HFFc6 (cell line): ENCODE results near the gene IRS2. TPM values are rescaled to one million over a fixed set of nuclear protein-coding genes. Genes with fewer than 3 reads are reported as not detected.

ENCODE experiments used
- DNase-seq: peaks from one replicate; pipeline ENCODE4 v3.0.0-alpha.2; 2018
- H3K27ac Mint-ChIP-seq: 2 replicates; pipeline ENCODE4 v1.8.0; 2020; ENCODE audit warnings: mild to moderate bottlenecking, mixed read lengths
- H3K27me3 Mint-ChIP-seq: 2 replicates; pipeline ENCODE4 v1.8.0; 2021; ENCODE audit warnings: mild to moderate bottlenecking, moderate library complexity, mixed read lengths; ENCODE audit not compliant: insufficient read depth
- H3K36me3 Mint-ChIP-seq: 2 replicates; pipeline ENCODE4 v1.8.0; 2021; ENCODE audit warnings: low read depth, mixed read lengths
- H3K4me1 Mint-ChIP-seq: 2 replicates; pipeline ENCODE4 v1.8.0; 2020; ENCODE audit warnings: low read depth, mixed read lengths
- H3K4me3 Mint-ChIP-seq: 2 replicates; pipeline ENCODE4 v1.8.0; 2020; ENCODE audit warnings: mild to moderate bottlenecking, moderate library complexity, mixed read lengths
- H3K9me3 Mint-ChIP-seq: 2 replicates; pipeline ENCODE4 v1.8.0; 2020; ENCODE audit warnings: mild to moderate bottlenecking, mixed read lengths
- total RNA-seq, 6 experiments: library from RNA; stranded (reverse); fragmentation: NEBNext Ultra II Directional; extraction: Animal tissue kit (Norgen Biotek cat#: 25700); gene quantifications; 2 replicates in 1 of 6; 3 replicates in 5 of 6; pipeline ENCODE4 v1.2.3, GENCODE V29; 2021
- TF ChIP-seq, protein P1 (sequence below): fragments of 200-600 bp; sonication (generic); IDR thresholded peaks from 2 replicates; pipeline ENCODE4 v1.5.0; 2021; ENCODE audit warnings: antibody characterized with exemption, mild to moderate bottlenecking

Gene IRS2
- total RNA-seq, 6 experiments from 2014 or later = 5.2 to 11.1 (median 5.5) TPM

DNA sequence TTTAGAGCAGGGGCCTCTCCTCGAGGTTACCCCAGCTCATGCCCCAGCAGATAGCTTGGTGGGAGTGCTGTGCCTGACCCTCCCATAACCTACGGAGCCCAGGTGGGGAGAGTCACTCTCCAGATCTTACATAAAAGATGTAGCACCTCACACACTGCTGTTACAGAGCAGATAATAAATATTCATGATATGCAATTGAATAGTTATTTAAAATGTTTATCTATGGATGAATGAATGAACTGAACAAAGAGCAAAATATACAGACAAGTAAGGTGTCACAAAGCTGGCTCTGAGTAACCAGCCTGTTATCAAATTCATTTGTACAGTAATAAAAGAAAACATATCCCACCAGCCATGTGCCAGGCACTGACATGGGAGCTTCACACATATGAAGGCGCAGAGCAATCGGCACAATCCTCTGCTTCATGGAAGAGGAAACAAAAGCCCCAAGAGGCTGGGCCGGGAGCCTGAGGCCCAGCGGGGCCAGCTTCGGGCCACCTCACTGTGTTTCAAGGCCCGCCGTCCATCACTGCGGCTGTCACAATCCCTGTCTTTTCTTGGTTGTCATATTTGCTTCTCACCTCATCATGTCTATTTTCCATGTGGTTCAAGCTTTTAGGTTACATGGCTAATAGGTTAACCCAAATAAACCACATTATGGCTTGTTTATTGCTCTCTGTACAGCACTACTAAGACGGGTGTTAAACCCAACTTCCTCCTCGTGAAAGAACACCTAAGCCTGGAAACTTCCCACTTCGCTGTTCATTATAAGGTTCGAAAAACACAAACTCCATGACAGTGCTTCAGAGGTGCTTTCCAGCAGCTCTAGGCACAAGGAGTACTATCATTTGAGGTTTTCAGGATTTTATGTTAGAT lies 78.4 kb downstream of the IRS2 start:
- Mint-ChIP-seq H3K4me3 (no peak overlapping the region), H3K27me3 (peaks cover 31% of the 10 kb centered on the region), H3K27ac (no peak overlapping the region), H3K36me3 (no peaks in the 10 kb centered on the region), H3K9me3 (no peaks in the 10 kb centered on the region), H3K4me1 (no peaks in the 10 kb centered on the region)
- no peak for DNase-seq
- TF ChIP-seq, protein P1, sequence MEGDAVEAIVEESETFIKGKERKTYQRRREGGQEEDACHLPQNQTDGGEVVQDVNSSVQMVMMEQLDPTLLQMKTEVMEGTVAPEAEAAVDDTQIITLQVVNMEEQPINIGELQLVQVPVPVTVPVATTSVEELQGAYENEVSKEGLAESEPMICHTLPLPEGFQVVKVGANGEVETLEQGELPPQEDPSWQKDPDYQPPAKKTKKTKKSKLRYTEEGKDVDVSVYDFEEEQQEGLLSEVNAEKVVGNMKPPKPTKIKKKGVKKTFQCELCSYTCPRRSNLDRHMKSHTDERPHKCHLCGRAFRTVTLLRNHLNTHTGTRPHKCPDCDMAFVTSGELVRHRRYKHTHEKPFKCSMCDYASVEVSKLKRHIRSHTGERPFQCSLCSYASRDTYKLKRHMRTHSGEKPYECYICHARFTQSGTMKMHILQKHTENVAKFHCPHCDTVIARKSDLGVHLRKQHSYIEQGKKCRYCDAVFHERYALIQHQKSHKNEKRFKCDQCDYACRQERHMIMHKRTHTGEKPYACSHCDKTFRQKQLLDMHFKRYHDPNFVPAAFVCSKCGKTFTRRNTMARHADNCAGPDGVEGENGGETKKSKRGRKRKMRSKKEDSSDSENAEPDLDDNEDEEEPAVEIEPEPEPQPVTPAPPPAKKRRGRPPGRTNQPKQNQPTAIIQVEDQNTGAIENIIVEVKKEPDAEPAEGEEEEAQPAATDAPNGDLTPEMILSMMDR = no peak

GRCh38 chr13:109707044-109707741 lies 79.2 kb downstream of the IRS2 start:
- H3K4me1 Mint-ChIP-seq = no peaks in the 10 kb centered on the region
- H3K27me3 Mint-ChIP-seq = peaks cover 33% of the 10 kb centered on the region
- no peak overlapping the region for H3K4me3 Mint-ChIP-seq
- TF ChIP-seq, protein P1 = no peak
- DNase-seq = no peak
- no peaks in the 10 kb centered on the region for H3K36me3 Mint-ChIP-seq
- no peak overlapping the region for H3K27ac Mint-ChIP-seq
- no peaks in the 10 kb centered on the region for H3K9me3 Mint-ChIP-seq

DNA sequence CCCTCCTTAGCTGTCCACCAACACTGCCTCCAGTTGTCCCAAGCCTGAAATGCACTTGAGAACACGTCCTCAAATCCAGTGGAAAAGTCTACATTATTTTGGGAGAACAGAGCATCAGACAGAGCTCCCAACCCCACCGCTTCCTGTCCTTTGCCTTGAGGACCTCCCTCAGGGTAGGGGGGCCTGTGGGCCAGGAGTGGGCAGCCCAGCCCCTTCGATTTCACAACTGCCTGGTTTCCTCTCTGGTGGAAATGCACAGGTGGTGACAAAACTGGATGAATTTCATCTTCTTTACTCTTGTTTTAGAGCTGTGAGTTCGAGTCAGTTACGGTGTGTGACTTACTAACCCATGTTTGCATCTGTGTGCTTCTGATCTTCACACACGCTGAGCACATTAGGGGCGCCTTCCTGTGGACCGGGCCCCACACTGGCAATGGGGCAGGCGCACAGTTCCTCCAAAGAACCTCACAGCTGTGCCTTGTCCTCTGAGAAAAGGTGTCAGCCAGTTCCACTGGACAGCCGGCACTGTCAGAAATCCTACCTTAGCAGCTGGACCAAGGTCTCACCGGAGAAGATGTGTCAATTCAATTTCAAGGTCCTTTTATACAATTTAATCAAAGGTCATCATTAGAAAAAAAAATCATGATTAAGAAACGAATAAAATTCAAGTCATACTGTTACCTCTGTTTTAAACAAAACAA lies 80.2 kb downstream of the IRS2 start:
- H3K9me3 Mint-ChIP-seq = no peaks in the 10 kb centered on the region
- H3K4me1 Mint-ChIP-seq = no peaks in the 10 kb centered on the region
- H3K27me3 Mint-ChIP-seq = peaks cover 33% of the 10 kb centered on the region
- TF ChIP-seq, protein P1 = no peak
- no peak for DNase-seq
- H3K27ac Mint-ChIP-seq = no peak overlapping the region
- H3K36me3 Mint-ChIP-seq = no peaks in the 10 kb centered on the region
- H3K4me3 Mint-ChIP-seq = no peak overlapping the region

- Mint-ChIP-seq H3K36me3 (no peaks in the 10 kb centered on the region), H3K27me3 (peaks cover 35% of the 10 kb centered on the region), H3K4me3 (no peak overlapping the region), H3K27ac (no peak overlapping the region), H3K4me1 (no peaks in the 10 kb centered on the region), H3K9me3 (no peaks in the 10 kb centered on the region)
- TF ChIP-seq, protein P1 = no peak
- DNase-seq = no peak
These were observed 81.4 kb downstream of the IRS2 start for GRCh38 chr13:109704771-109705635.

GRCh38 chr13:109703250-109703649 lies 83.1 kb downstream of the IRS2 start:
- Mint-ChIP-seq H3K27ac (no peak overlapping the region), H3K4me3 (no peak overlapping the region), H3K9me3 (no peaks in the 10 kb centered on the region), H3K27me3 (peaks cover 35% of the 10 kb centered on the region), H3K36me3 (no peaks in the 10 kb centered on the region), H3K4me1 (peaks cover 13% of the 10 kb centered on the region)
- TF ChIP-seq, protein P1 = no peak
- DNase-seq = no peak
